Dendritic cell treated with granulocyte-macrophage colony-stimulating factor and Interleukin-4, amounts not matched to agents 40 ng/mL and 50 ng/mL, for 4 days (primary cell): ENCODE data around the gene PLEKHM2.
A peak's percentile ranks its signal among the peaks of the same experiment; 100 is the strongest.

Experiments
- H3K27ac Mint-ChIP-seq: one replicate; pipeline ENCODE4 v1.8.0; 2022; ENCODE audit warnings: mild to moderate bottlenecking, mixed read lengths
- H3K27me3 Mint-ChIP-seq: one replicate; pipeline ENCODE4 v1.8.0; 2022; ENCODE audit warnings: mild to moderate bottlenecking, mixed read lengths
- H3K36me3 Mint-ChIP-seq: one replicate; pipeline ENCODE4 v1.8.0; 2022; ENCODE audit warnings: low read depth, mixed read lengths
- H3K4me1 Mint-ChIP-seq: one replicate; pipeline ENCODE4 v1.8.0; 2022; ENCODE audit warnings: low read depth, mixed read lengths
- H3K4me3 Mint-ChIP-seq: one replicate; pipeline ENCODE4 v1.8.0; 2022; ENCODE audit warnings: mild to moderate bottlenecking, moderate library complexity, mixed read lengths
- H3K9me3 Mint-ChIP-seq: one replicate; pipeline ENCODE4 v1.8.0; 2022; ENCODE audit warnings: mixed read lengths
- intact Hi-C: fragments of 100-400 bp; cut with micrococcal nuclease; formaldehyde crosslinking; loops from one replicate; pipeline ENCODE4 v1.15.0; 2022

The PLEKHM2 gene

GRCh38 chr1:15681349-15682292, 2.5 kb upstream of the PLEKHM2 start:
- H3K4me1 Mint-ChIP-seq, result peaks cover 62% of the 10 kb centered on the region
- H3K9me3 Mint-ChIP-seq, result no peaks in the 10 kb centered on the region
- no peaks in the 10 kb centered on the region for H3K27me3 Mint-ChIP-seq
- H3K36me3 Mint-ChIP-seq, result peaks cover 14% of the 10 kb centered on the region
- peak overlapping the region; percentile 92 for H3K27ac Mint-ChIP-seq
- intact Hi-C loops, result loop anchor here (2.0 to 10.0 kb wide), 3 partner anchors 15 to 157 kb away; partner anchors contain the start of genes CASP9, DDI2 and DNAJC16
- H3K4me3 Mint-ChIP-seq, result no peak overlapping the region

GRCh38 chr1:15682936-15683341, 1.2 kb upstream of the PLEKHM2 start:
- no peaks in the 10 kb centered on the region for H3K27me3 Mint-ChIP-seq
- H3K4me1 Mint-ChIP-seq, result peaks cover 73% of the 10 kb centered on the region
- intact Hi-C loops, result loop anchor here (5.0 to 10.0 kb wide), 2 partner anchors 66 to 158 kb away; partner anchors contain the start of genes CASP9, DDI2 and DNAJC16
- no peaks in the 10 kb centered on the region for H3K9me3 Mint-ChIP-seq
- H3K36me3 Mint-ChIP-seq, result peaks cover 21% of the 10 kb centered on the region
- peak overlapping the region; percentile 92 for H3K27ac Mint-ChIP-seq
- peak overlapping the region; percentile 72 for H3K4me3 Mint-ChIP-seq

- H3K4me1 Mint-ChIP-seq, result peaks cover 75% of the 10 kb centered on the region
- H3K9me3 Mint-ChIP-seq, result no peaks in the 10 kb centered on the region
- peak overlapping the region; percentile 72 for H3K4me3 Mint-ChIP-seq
- no peaks in the 10 kb centered on the region for H3K27me3 Mint-ChIP-seq
- peak overlapping the region; percentile 92 for H3K27ac Mint-ChIP-seq
- intact Hi-C loops, result loop anchor here (5.0 to 10.0 kb wide), 2 partner anchors 66 to 159 kb away; partner anchors contain the start of genes CASP9, DDI2 and DNAJC16
- H3K36me3 Mint-ChIP-seq, result peaks cover 27% of the 10 kb centered on the region
These were observed 628 bp upstream of the PLEKHM2 start for GRCh38 chr1:15683345-15684039.

GRCh38 chr1:15684468-15685291, 560 bp downstream of the PLEKHM2 start:
- Mint-ChIP-seq H3K36me3 (peaks cover 39% of the 10 kb centered on the region), H3K4me3 (peak overlapping the region; percentile 84), H3K27ac (peak overlapping the region; percentile 92), H3K4me1 (peaks cover 69% of the 10 kb centered on the region), H3K9me3 (no peaks in the 10 kb centered on the region), H3K27me3 (no peaks in the 10 kb centered on the region)
- intact Hi-C loops, result loop anchor here (5.0 to 10.0 kb wide), 2 partner anchors 67 to 160 kb away; partner anchors contain the start of genes CASP9, DDI2 and DNAJC16

GRCh38 chr1:15685820-15686219, 1.7 kb downstream of the PLEKHM2 start:
- H3K9me3 Mint-ChIP-seq, result no peaks in the 10 kb centered on the region
- peaks cover 63% of the 10 kb centered on the region for H3K4me1 Mint-ChIP-seq
- intact Hi-C loops, result loop anchor here (10.0 kb wide), 1 partner anchor 161 kb away; the partner anchor contains the start of genes CASP9 and DNAJC16
- H3K27me3 Mint-ChIP-seq, result no peaks in the 10 kb centered on the region
- peaks cover 48% of the 10 kb centered on the region for H3K36me3 Mint-ChIP-seq
- H3K27ac Mint-ChIP-seq, result no peak overlapping the region
- peak overlapping the region; percentile 84 for H3K4me3 Mint-ChIP-seq

GRCh38 chr1:15687446-15687845, 3.3 kb downstream of the PLEKHM2 start:
- Mint-ChIP-seq H3K4me3 (no peak overlapping the region), H3K27me3 (no peaks in the 10 kb centered on the region), H3K9me3 (no peaks in the 10 kb centered on the region), H3K4me1 (peaks cover 63% of the 10 kb centered on the region), H3K36me3 (peaks cover 55% of the 10 kb centered on the region), H3K27ac (no peak overlapping the region)
- intact Hi-C loops, result loop anchor here (10.0 kb wide), 1 partner anchor 163 kb away; the partner anchor contains the start of genes CASP9 and DNAJC16

- no peaks in the 10 kb centered on the region for H3K27me3 Mint-ChIP-seq
- H3K27ac Mint-ChIP-seq, result no peak overlapping the region
- no peaks in the 10 kb centered on the region for H3K9me3 Mint-ChIP-seq
- no peak overlapping the region for H3K4me3 Mint-ChIP-seq
- intact Hi-C loops, result no loop called here
- peaks cover 61% of the 10 kb centered on the region for H3K36me3 Mint-ChIP-seq
- H3K4me1 Mint-ChIP-seq, result peaks cover 81% of the 10 kb centered on the region
These were observed 6.2 kb downstream of the PLEKHM2 start for GRCh38 chr1:15690317-15690716.

GRCh38 chr1:15691434-15692032, 7.4 kb downstream of the PLEKHM2 start:
- H3K9me3 Mint-ChIP-seq, result no peaks in the 10 kb centered on the region
- intact Hi-C loops, result no loop called here

GRCh38 chr1:15692121-15692682, 8.1 kb downstream of the PLEKHM2 start:
- Mint-ChIP-seq H3K4me3 (no peak overlapping the region), H3K4me1 (peaks cover 84% of the 10 kb centered on the region), H3K36me3 (peaks cover 71% of the 10 kb centered on the region), H3K9me3 (no peaks in the 10 kb centered on the region), H3K27me3 (no peaks in the 10 kb centered on the region), H3K27ac (peak overlapping the region; percentile 7)
- intact Hi-C loops, result no loop called here

More at GRCh38 chr1:15691434-15692032, 7.4 kb downstream of the PLEKHM2 start:
- H3K4me1 Mint-ChIP-seq, result peaks cover 84% of the 10 kb centered on the region
- no peak overlapping the region for H3K4me3 Mint-ChIP-seq
- H3K36me3 Mint-ChIP-seq, result peaks cover 68% of the 10 kb centered on the region
- peak overlapping the region; percentile 7 for H3K27ac Mint-ChIP-seq
- H3K27me3 Mint-ChIP-seq, result no peaks in the 10 kb centered on the region

- Mint-ChIP-seq H3K4me1 (peaks cover 82% of the 10 kb centered on the region), H3K4me3 (no peak overlapping the region), H3K9me3 (no peaks in the 10 kb centered on the region), H3K36me3 (peaks cover 59% of the 10 kb centered on the region), H3K27me3 (no peaks in the 10 kb centered on the region), H3K27ac (peak overlapping the region; percentile 97)
- intact Hi-C loops, result no loop called here
These were observed 9.3 kb downstream of the PLEKHM2 start for GRCh38 chr1:15693371-15693770.

- Mint-ChIP-seq H3K4me3 (peak overlapping the region; percentile 64), H3K27me3 (no peaks in the 10 kb centered on the region), H3K36me3 (peaks cover 52% of the 10 kb centered on the region), H3K27ac (peak overlapping the region; percentile 97), H3K9me3 (no peaks in the 10 kb centered on the region), H3K4me1 (peaks cover 81% of the 10 kb centered on the region)
- intact Hi-C loops, result loop anchor here (2.0 to 5.0 kb wide), 2 partner anchors 16 to 35 kb away; no protein-coding TSS in a partner anchor
These were observed 12.9 kb downstream of the PLEKHM2 start for GRCh38 chr1:15696956-15697521.

GRCh38 chr1:15698201-15698600, 14.1 kb downstream of the PLEKHM2 start:
- intact Hi-C loops, result loop anchor here (5.0 kb wide), 1 partner anchor 36 kb away; no protein-coding TSS in a partner anchor
- Mint-ChIP-seq H3K36me3 (peaks cover 47% of the 10 kb centered on the region), H3K27ac (peak overlapping the region; percentile 97), H3K27me3 (no peaks in the 10 kb centered on the region), H3K4me1 (peaks cover 79% of the 10 kb centered on the region), H3K9me3 (no peaks in the 10 kb centered on the region), H3K4me3 (peak overlapping the region; percentile 26)
